SK-N-SH treated with all-trans-retinoic acid at 6 μM for 48 hours (cell line): ENCODE measurements around the gene DSC1.

Experiments
- ATAC-seq: fragments of 200-7000 bp; cut with Tn5 transposase; 3 replicates; pipeline ENCODE4 v1.9.1; 2020; ENCODE audit warnings: mild to moderate bottlenecking, moderate library complexity
- ARNTL ChIP-seq: fragments of 450-650 bp; formaldehyde crosslinking; IDR thresholded peaks from 2 replicates; pipeline ENCODE4 v1.5.0; 2020; ENCODE audit warnings: low read depth, mild to moderate bottlenecking, moderate library complexity, borderline replicate concordance
- BACH2 ChIP-seq: fragments of 250-450 bp; sonication (Bioruptor Pico); IDR thresholded peaks from 2 replicates; pipeline ENCODE4 v1.9.0; 2021; ENCODE audit warnings: mild to moderate bottlenecking, borderline replicate concordance
- CSDC2 ChIP-seq: fragments of 250-450 bp; sonication (Bioruptor Pico); IDR thresholded peaks from 2 replicates; pipeline ENCODE4 v1.5.0; 2020; ENCODE audit warnings: mild to moderate bottlenecking, moderate library complexity
- ESRRG ChIP-seq: fragments of 250-450 bp; sonication (Bioruptor Pico); IDR thresholded peaks from 2 replicates; pipeline ENCODE4 v1.6.1; 2021; ENCODE audit warnings: mild to moderate bottlenecking
- GLIS3 ChIP-seq: fragments of 250-450 bp; sonication (Bioruptor Pico); IDR thresholded peaks from 2 replicates; pipeline ENCODE4 v1.5.0; 2020; ENCODE audit warnings: mild to moderate bottlenecking, moderate library complexity
- ISL1 ChIP-seq: fragments of 250-450 bp; sonication (Bioruptor Pico); IDR thresholded peaks from 2 replicates; pipeline ENCODE4 v2.1.2; 2022; ENCODE audit warnings: mild to moderate bottlenecking, moderate library complexity
- OSR1 ChIP-seq: fragments of 250-450 bp; sonication (Bioruptor Pico); IDR thresholded peaks from 2 replicates; pipeline ENCODE4 v1.8.0; 2022; ENCODE audit warnings: moderate library complexity, mild to moderate bottlenecking, inconsistent platforms
- PATZ1 ChIP-seq: fragments of 250-450 bp; sonication (Bioruptor Pico); IDR thresholded peaks from 2 replicates; pipeline ENCODE4 v1.8.0; 2020; ENCODE audit warnings: mild to moderate bottlenecking, moderate library complexity, borderline replicate concordance
- POU6F1 ChIP-seq: fragments of 250-450 bp; sonication (Bioruptor Pico); IDR thresholded peaks from 2 replicates; pipeline ENCODE4 v1.8.0; 2021; ENCODE audit warnings: low read depth, mild to moderate bottlenecking, moderate library complexity, borderline replicate concordance
- RARB ChIP-seq: fragments of 250-450 bp; sonication (Bioruptor Pico); IDR thresholded peaks from 2 replicates; pipeline ENCODE4 v1.8.0; 2021; ENCODE audit warnings: mild to moderate bottlenecking, moderate library complexity
- SNAI2 ChIP-seq: fragments of 250-450 bp; sonication (Bioruptor Pico); IDR thresholded peaks from 2 replicates; pipeline ENCODE4 v1.5.0; 2020; ENCODE audit warnings: mild to moderate bottlenecking, moderate library complexity
- TCF4 ChIP-seq: fragments of 250-450 bp; sonication (Bioruptor Pico); IDR thresholded peaks from 2 replicates; pipeline ENCODE4 v1.8.0; 2021; ENCODE audit warnings: mild to moderate bottlenecking, moderate library complexity, borderline replicate concordance
- TOX ChIP-seq: fragments of 250-450 bp; sonication (Bioruptor Pico); IDR thresholded peaks from 2 replicates; pipeline ENCODE4 v1.8.0; 2021; ENCODE audit warnings: mild to moderate bottlenecking, moderate library complexity, borderline replicate concordance
- ZC3H10 ChIP-seq: fragments of 250-450 bp; sonication (Bioruptor Pico); IDR thresholded peaks from 2 replicates; pipeline ENCODE4 v1.5.1; 2021; ENCODE audit warnings: mild to moderate bottlenecking, moderate library complexity
- ZFP3 ChIP-seq: fragments of 250-450 bp; sonication (Bioruptor Pico); IDR thresholded peaks from 2 replicates; pipeline ENCODE4 v1.5.0; 2020; ENCODE audit warnings: mild to moderate bottlenecking, moderate library complexity
- ZFP30 ChIP-seq: fragments of 450-650 bp; formaldehyde crosslinking; IDR thresholded peaks from 2 replicates; pipeline ENCODE4 v1.5.0; 2022; ENCODE audit warnings: mild to moderate bottlenecking, moderate library complexity
- ZNF565 ChIP-seq: fragments of 450-650 bp; formaldehyde crosslinking; conservative IDR thresholded peaks from 2 replicates; pipeline ENCODE4 v1.5.0; 2020; ENCODE audit warnings: low read depth, mild to moderate bottlenecking, moderate library complexity
- ZNF70 ChIP-seq: fragments of 450-650 bp; formaldehyde crosslinking; IDR thresholded peaks from 2 replicates; pipeline ENCODE4 v1.5.0; 2020; ENCODE audit warnings: mild to moderate bottlenecking, moderate library complexity
- ZNF8 ChIP-seq: fragments of 450-650 bp; formaldehyde crosslinking; IDR thresholded peaks from 2 replicates; pipeline ENCODE4 v1.5.0; 2020; ENCODE audit warnings: mild to moderate bottlenecking, moderate library complexity
- TF ChIP-seq, protein P1 (sequence below): fragments of 250-450 bp; sonication (Bioruptor Pico); IDR thresholded peaks from 2 replicates; pipeline ENCODE4 v1.5.1; 2020; ENCODE audit warnings: low read depth, mild to moderate bottlenecking, moderate library complexity

The DSC1 gene

DNA sequence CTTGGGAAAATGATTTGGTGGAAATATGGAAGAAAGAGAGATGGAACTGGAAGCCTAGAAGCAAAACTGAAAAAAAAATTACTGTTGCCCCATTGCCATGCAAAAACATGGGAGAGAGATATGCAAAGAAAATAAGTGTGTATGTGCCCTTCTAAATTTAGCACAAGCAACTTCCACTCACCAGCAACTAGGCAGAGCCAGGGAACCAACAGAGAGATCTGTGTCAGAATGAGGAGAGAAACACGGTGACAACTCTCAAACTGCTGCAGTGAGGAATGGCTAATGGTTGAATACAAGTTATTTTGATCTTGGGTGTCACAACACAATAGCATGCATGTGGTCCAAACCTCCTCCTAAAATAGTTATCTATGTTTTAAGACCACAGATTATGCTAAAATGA is 71.3 kb downstream of the DSC1 start:
- ATAC-seq = no peak
- TF ChIP-seq GLIS3 = no peak
- no peak for TF ChIP-seq TCF4 (CRISPR knock-in tag)
- no peak for TF ChIP-seq ZFP30
- no peak for TF ChIP-seq ZFP3 (CRISPR knock-in tag)
- no peak for TF ChIP-seq PATZ1 (CRISPR knock-in tag)
- TF ChIP-seq SNAI2 = no peak
- TF ChIP-seq, protein P1, sequence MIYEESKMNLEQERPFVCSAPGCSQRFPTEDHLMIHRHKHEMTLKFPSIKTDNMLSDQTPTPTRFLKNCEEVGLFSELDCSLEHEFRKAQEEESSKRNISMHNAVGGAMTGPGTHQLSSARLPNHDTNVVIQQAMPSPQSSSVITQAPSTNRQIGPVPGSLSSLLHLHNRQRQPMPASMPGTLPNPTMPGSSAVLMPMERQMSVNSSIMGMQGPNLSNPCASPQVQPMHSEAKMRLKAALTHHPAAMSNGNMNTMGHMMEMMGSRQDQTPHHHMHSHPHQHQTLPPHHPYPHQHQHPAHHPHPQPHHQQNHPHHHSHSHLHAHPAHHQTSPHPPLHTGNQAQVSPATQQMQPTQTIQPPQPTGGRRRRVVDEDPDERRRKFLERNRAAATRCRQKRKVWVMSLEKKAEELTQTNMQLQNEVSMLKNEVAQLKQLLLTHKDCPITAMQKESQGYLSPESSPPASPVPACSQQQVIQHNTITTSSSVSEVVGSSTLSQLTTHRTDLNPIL (CRISPR knock-in tag) = no peak
- no peak for TF ChIP-seq ARNTL
- no peak for TF ChIP-seq RARB (CRISPR knock-in tag)
- no peak for TF ChIP-seq ISL1 (CRISPR knock-in tag)
- no peak for TF ChIP-seq ESRRG
- TF ChIP-seq TOX (CRISPR knock-in tag) = no peak

DNA sequence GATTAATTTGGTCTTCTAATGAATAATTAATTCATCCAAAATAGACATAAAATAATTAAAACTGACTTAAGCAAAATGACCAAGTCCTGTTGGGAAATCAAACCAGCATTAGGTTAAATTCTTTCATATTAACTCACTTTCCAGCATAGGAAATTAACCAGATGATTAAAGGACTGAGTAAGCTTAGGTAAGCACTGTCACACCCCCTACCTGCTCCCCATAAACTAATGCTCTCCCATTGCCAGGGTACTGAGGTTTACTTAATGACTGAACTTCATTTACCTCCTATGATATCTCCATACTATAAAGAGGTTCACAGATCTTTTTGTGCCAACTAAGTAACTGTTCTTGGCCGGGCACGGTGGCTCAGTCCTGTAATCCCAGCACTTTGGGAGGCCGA is 74.1 kb downstream of the DSC1 start:
- ATAC-seq = no peak

GRCh38 chr18:31079973-31080372 is 82.7 kb downstream of the DSC1 start:
- ATAC-seq = no peak

More for the DNA sequence above, 74.1 kb downstream of the DSC1 start:
- TF ChIP-seq BACH2 (CRISPR knock-in tag) (no peak), ESRRG (no peak), ZC3H10 (CRISPR knock-in tag) (no peak), ZNF8 (CRISPR knock-in tag) (no peak), ZNF70 (CRISPR knock-in tag) (no peak), ZFP3 (CRISPR knock-in tag) (no peak), ZNF565 (CRISPR knock-in tag) (no peak), ZFP30 (no peak), GLIS3 (no peak), SNAI2 (no peak), CSDC2 (CRISPR knock-in tag) (no peak), ISL1 (CRISPR knock-in tag) (no peak), OSR1 (CRISPR knock-in tag) (no peak), POU6F1 (no peak)
- TF ChIP-seq, protein P1 (CRISPR knock-in tag) = no peak

More at GRCh38 chr18:31079973-31080372, 82.7 kb downstream of the DSC1 start:
- TF ChIP-seq, protein P1 (CRISPR knock-in tag) = no peak
